Activated CD4-positive, alpha-beta memory T cell treated with anti-CD3 and anti-CD28 coated beads, Interleukin-2, amount 10 ng/mL, durations not matched to agents 7 days and 5 days (primary cell): Measurements from ENCODE around the gene TMEM260. TPM values are rescaled to one million over a fixed set of nuclear protein-coding genes. Genes with fewer than 3 reads are reported as not detected.
"Not testable (repeated sequence)": the region's sequence is repeated elsewhere in the genome, so short reads cannot be mapped to it uniquely, and the experiment has no call there.

Source experiments
- CTCF ChIA-PET: fragments of 350-600 bp; sonication (Branson Sonifier 250); formaldehyde crosslinking; loops from one replicate; lab custom pipeline; 2021; ENCODE audit warnings: antibody characterized with exemption, inconsistent platforms; lab: Charles Lee
- POLR2A ChIA-PET: fragments of 350-600 bp; sonication (Branson Sonifier 250); formaldehyde crosslinking; loops from one replicate; lab custom pipeline; 2021; ENCODE audit warnings: antibody characterized with exemption; lab: Charles Lee
- DNase-seq: peaks from one replicate; pipeline ENCODE4 v3.0.0-alpha.2; 2020
- H3K27ac Mint-ChIP-seq: one replicate; pipeline ENCODE4 v1.8.0; 2021; ENCODE audit warnings: mild to moderate bottlenecking, mixed read lengths
- H3K27me3 Mint-ChIP-seq: one replicate; pipeline ENCODE4 v1.8.0; 2021; ENCODE audit warnings: mixed read lengths
- H3K36me3 Mint-ChIP-seq: one replicate; pipeline ENCODE4 v1.8.0; 2021; ENCODE audit warnings: low read depth, mixed read lengths
- H3K4me1 Mint-ChIP-seq: one replicate; pipeline ENCODE4 v1.8.0; 2021; ENCODE audit warnings: mixed read lengths
- H3K4me3 Mint-ChIP-seq: one replicate; pipeline ENCODE4 v1.8.0; 2021; ENCODE audit warnings: mild to moderate bottlenecking, mixed read lengths
- H3K9me3 Mint-ChIP-seq: one replicate; pipeline ENCODE4 v1.8.0; 2021; ENCODE audit warnings: mixed read lengths
- total RNA-seq, 2 experiments: library from RNA; stranded (reverse); gene quantifications; one replicate each; pipeline ENCODE4 v1.2.3, GENCODE V29; 2021

Gene TMEM260
- total RNA-seq, 2 experiments from 2014 or later: 15.1 to 19.4 TPM

- H3K4me3 Mint-ChIP-seq: no peak overlapping the region
- ChIA-PET POLR2A (no interaction called here), CTCF (interaction anchor here (0.6 kb wide), 1 partner anchor 109 kb away, joined by 4 read pairs; no protein-coding TSS in a partner anchor)
- no peaks in the 10 kb centered on the region for H3K4me1 Mint-ChIP-seq
- H3K27me3 Mint-ChIP-seq: no peaks in the 10 kb centered on the region
- no peaks in the 10 kb centered on the region for H3K36me3 Mint-ChIP-seq
- H3K27ac Mint-ChIP-seq: no peak overlapping the region
- peaks cover 2% of the 10 kb centered on the region for H3K9me3 Mint-ChIP-seq
- DNase-seq: no peak
Observed at GRCh38 chr14:56660677-56661389, 81.2 kb downstream of the TMEM260 start.

- Mint-ChIP-seq H3K9me3 (peaks cover 7% of the 10 kb centered on the region), H3K4me1 (no peaks in the 10 kb centered on the region), H3K27me3 (no peaks in the 10 kb centered on the region), H3K36me3 (no peaks in the 10 kb centered on the region), H3K27ac (no peak overlapping the region), H3K4me3 (no peak overlapping the region)
- no peak for DNase-seq
- POLR2A ChIA-PET: no interaction called here
- CTCF ChIA-PET: no interaction called here
Observed at GRCh38 chr14:56661478-56661877, 81.9 kb downstream of the TMEM260 start.

GRCh38 chr14:56664811-56665421 is 85.3 kb downstream of the TMEM260 start:
- POLR2A ChIA-PET: no interaction called here
- no peaks in the 10 kb centered on the region for H3K27me3 Mint-ChIP-seq
- DNase-seq: no peak
- CTCF ChIA-PET: interaction anchor here (0.7 kb wide), 1 partner anchor 110 kb away, joined by 3 read pairs; no protein-coding TSS in a partner anchor
- no peak overlapping the region for H3K27ac Mint-ChIP-seq
- no peak overlapping the region for H3K4me3 Mint-ChIP-seq
- no peaks in the 10 kb centered on the region for H3K36me3 Mint-ChIP-seq
- H3K9me3 Mint-ChIP-seq: peaks cover 16% of the 10 kb centered on the region
- H3K4me1 Mint-ChIP-seq: no peaks in the 10 kb centered on the region

DNA sequence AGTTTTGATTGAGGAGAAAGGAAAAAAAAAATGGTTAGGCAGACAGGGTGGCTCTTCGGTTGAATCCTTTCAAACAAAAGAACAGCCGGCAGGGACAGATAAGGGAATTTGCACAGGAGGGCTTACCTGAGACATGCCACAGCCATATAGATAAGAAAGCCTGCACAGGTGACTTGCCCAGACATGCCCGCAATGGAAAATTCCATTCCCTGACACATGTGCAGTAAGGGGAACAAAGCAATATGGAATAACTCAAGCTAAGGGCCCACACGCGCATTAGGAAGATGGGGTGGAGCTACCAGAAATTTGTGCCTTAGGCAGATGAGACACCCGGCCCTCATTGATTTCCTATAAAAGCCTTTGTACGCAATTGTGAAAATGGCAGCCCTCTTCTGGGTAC is 86.7 kb downstream of the TMEM260 start:
- Mint-ChIP-seq H3K4me1 (no peaks in the 10 kb centered on the region), H3K27ac (no peak overlapping the region)
- CTCF ChIA-PET: no interaction called here

DNA sequence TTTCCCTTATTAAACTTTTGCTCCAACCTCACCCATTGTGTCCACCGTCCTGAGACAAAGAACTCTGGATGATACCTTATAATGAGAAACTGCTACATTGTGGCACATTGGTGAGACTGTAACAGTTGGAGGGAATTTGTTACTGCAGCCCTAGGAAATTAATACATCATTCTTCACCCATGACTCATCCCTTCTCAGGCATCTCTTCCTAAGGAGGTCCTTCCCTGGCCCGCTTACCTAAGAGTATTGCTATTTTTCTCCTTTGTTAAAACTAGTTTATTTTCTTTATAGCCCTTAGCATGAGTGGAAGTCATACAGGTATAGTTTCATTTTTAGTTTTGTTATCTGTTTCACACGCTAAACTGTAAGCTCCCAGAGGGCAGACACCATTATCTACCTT is 87.1 kb downstream of the TMEM260 start:
- CTCF ChIA-PET: interaction anchor here (0.6 kb wide), 1 partner anchor 290 kb away, joined by 4 read pairs; no protein-coding TSS in a partner anchor
- H3K4me1 Mint-ChIP-seq: no peaks in the 10 kb centered on the region

More for the DNA sequence above, 86.7 kb downstream of the TMEM260 start:
- Mint-ChIP-seq H3K4me3 (no peak overlapping the region), H3K27me3 (no peaks in the 10 kb centered on the region), H3K9me3 (peaks cover 16% of the 10 kb centered on the region), H3K36me3 (no peaks in the 10 kb centered on the region)
- no peak for DNase-seq
- POLR2A ChIA-PET: no interaction called here

GRCh38 chr14:56667290-56667689 is 87.7 kb downstream of the TMEM260 start:
- POLR2A ChIA-PET, H3K27ac Mint-ChIP-seq, H3K4me1 Mint-ChIP-seq, DNase-seq, H3K4me3 Mint-ChIP-seq, H3K36me3 Mint-ChIP-seq, H3K27me3 Mint-ChIP-seq: not testable (repeated sequence)
- peaks cover 16% of the 10 kb centered on the region for H3K9me3 Mint-ChIP-seq
- CTCF ChIA-PET: interaction anchor here (0.6 kb wide), 1 partner anchor 290 kb away, joined by 4 read pairs; no protein-coding TSS in a partner anchor

More for the DNA sequence above, 87.1 kb downstream of the TMEM260 start:
- Mint-ChIP-seq H3K27me3 (no peaks in the 10 kb centered on the region), H3K9me3 (peaks cover 16% of the 10 kb centered on the region), H3K4me3 (no peak overlapping the region), H3K27ac (no peak overlapping the region), H3K36me3 (no peaks in the 10 kb centered on the region)
- POLR2A ChIA-PET: no interaction called here
- no peak for DNase-seq

- H3K27me3 Mint-ChIP-seq: no peaks in the 10 kb centered on the region
- no peak overlapping the region for H3K27ac Mint-ChIP-seq
- no peak for DNase-seq
- no peaks in the 10 kb centered on the region for H3K36me3 Mint-ChIP-seq
- POLR2A ChIA-PET: no interaction called here
- no peak overlapping the region for H3K4me3 Mint-ChIP-seq
- peaks cover 3% of the 10 kb centered on the region for H3K9me3 Mint-ChIP-seq
- no peaks in the 10 kb centered on the region for H3K4me1 Mint-ChIP-seq
- CTCF ChIA-PET: no interaction called here
Observed at GRCh38 chr14:56676042-56676441, 96.4 kb downstream of the TMEM260 start.

GRCh38 chr14:56678838-56679237 is 99.2 kb downstream of the TMEM260 start:
- no peak for DNase-seq
- H3K4me1 Mint-ChIP-seq: no peaks in the 10 kb centered on the region
- H3K36me3 Mint-ChIP-seq: no peaks in the 10 kb centered on the region
- no peaks in the 10 kb centered on the region for H3K27me3 Mint-ChIP-seq
- no peak overlapping the region for H3K4me3 Mint-ChIP-seq
- ChIA-PET POLR2A (no interaction called here), CTCF (no interaction called here)
- H3K9me3 Mint-ChIP-seq: no peaks in the 10 kb centered on the region
- no peak overlapping the region for H3K27ac Mint-ChIP-seq

DNA sequence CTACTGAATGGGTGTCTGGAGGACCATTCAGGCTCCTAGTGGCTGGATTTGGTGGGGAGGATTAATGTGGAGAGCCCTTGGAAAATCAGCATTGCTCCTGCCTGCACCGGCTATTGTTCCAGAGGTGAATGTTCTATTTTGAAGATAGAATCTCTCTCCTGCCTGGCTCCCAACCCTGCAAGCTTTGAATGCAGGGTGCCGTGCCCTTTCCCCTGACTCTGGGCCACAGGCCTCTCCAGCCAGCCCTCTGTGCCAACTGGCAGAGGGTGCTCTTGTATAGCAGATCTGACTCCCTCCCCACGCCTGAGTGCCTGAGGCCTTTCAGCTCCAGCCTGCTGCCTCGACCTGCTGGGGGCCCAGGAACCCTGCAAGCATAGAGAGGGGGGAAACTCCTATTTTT is 106.8 kb downstream of the TMEM260 start:
- no peaks in the 10 kb centered on the region for H3K9me3 Mint-ChIP-seq
- no peak overlapping the region for H3K4me3 Mint-ChIP-seq
- no peaks in the 10 kb centered on the region for H3K27me3 Mint-ChIP-seq
- H3K36me3 Mint-ChIP-seq: no peaks in the 10 kb centered on the region
- H3K27ac Mint-ChIP-seq: no peak overlapping the region
- H3K4me1 Mint-ChIP-seq: no peaks in the 10 kb centered on the region
- no peak for DNase-seq
- ChIA-PET CTCF (no interaction called here), POLR2A (no interaction called here)

- no peak for DNase-seq
- no peak overlapping the region for H3K27ac Mint-ChIP-seq
- ChIA-PET POLR2A (no interaction called here), CTCF (no interaction called here)
- H3K9me3 Mint-ChIP-seq: no peaks in the 10 kb centered on the region
- H3K36me3 Mint-ChIP-seq: no peaks in the 10 kb centered on the region
- H3K4me3 Mint-ChIP-seq: no peak overlapping the region
- no peaks in the 10 kb centered on the region for H3K4me1 Mint-ChIP-seq
- H3K27me3 Mint-ChIP-seq: no peaks in the 10 kb centered on the region
Observed at GRCh38 chr14:56687123-56687522, 107.5 kb downstream of the TMEM260 start.

GRCh38 chr14:56694609-56695008 is 115.0 kb downstream of the TMEM260 start:
- Mint-ChIP-seq H3K27me3 (no peaks in the 10 kb centered on the region), H3K4me1 (no peaks in the 10 kb centered on the region), H3K27ac (no peak overlapping the region), H3K4me3 (no peak overlapping the region), H3K36me3 (no peaks in the 10 kb centered on the region), H3K9me3 (no peaks in the 10 kb centered on the region)
- no peak for DNase-seq
- CTCF ChIA-PET: no interaction called here
- POLR2A ChIA-PET: no interaction called here

DNA sequence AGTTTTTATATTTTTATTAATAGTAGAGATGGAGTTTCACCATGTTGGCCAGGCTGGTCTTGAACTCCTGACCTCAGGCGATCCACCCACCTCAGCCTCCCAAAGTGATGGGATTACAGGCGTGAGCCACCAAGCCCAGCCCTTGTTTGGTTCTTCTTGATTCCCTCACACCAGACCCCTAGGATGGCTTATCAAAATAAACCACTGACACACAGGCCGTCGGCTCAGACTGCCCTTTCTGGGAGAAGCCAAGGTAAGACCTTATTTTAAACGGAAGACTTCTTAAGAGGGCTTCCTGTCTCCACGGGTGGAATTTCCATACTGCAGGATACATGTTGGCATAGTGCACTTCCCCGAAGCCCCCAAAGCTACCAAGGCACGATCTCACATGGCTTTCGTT is 115.6 kb downstream of the TMEM260 start:
- H3K36me3 Mint-ChIP-seq, H3K4me1 Mint-ChIP-seq, H3K27ac Mint-ChIP-seq, H3K4me3 Mint-ChIP-seq, H3K9me3 Mint-ChIP-seq, H3K27me3 Mint-ChIP-seq, POLR2A ChIA-PET, DNase-seq, CTCF ChIA-PET: not testable (repeated sequence)
